ENCODE data around the gene TPST1.

DNA sequence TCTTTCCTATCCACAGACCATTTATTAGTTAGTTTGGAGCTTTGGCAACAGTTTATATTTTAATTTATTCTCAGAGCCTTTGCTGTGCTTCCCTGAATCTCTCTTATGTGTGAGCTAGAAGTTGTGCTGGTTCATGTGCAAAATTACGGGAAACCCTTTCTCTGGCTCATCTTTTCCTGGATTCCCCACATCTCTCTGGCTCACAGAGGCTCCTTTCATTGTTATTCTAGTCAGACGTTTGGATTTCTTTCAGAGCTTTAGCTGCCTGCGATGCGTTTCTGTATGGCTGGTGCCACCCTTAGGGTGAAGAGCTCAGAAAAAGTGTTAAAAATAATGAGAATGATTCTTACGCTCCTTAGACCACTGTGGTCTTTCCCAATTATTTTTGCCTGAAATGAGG lies 53.3 kb downstream of the TPST1 start:
- TF ChIP-seq EZH2 (IDR thresholded peaks at IDR 0.05; ENCODE audit: low read length, missing control alignments) = no peak
- TF ChIP-seq, protein P1, sequence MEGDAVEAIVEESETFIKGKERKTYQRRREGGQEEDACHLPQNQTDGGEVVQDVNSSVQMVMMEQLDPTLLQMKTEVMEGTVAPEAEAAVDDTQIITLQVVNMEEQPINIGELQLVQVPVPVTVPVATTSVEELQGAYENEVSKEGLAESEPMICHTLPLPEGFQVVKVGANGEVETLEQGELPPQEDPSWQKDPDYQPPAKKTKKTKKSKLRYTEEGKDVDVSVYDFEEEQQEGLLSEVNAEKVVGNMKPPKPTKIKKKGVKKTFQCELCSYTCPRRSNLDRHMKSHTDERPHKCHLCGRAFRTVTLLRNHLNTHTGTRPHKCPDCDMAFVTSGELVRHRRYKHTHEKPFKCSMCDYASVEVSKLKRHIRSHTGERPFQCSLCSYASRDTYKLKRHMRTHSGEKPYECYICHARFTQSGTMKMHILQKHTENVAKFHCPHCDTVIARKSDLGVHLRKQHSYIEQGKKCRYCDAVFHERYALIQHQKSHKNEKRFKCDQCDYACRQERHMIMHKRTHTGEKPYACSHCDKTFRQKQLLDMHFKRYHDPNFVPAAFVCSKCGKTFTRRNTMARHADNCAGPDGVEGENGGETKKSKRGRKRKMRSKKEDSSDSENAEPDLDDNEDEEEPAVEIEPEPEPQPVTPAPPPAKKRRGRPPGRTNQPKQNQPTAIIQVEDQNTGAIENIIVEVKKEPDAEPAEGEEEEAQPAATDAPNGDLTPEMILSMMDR (conservative IDR thresholded peaks at IDR 0.05 in 1 of 2, IDR thresholded peaks at IDR 0.05 in 1 of 2; ENCODE audit: low read depth in 1 of 2, low read length in 2 of 2) = no peak
